ENCODE measurements around the gene ANKRD10. TPM values are rescaled to one million over a fixed set of nuclear protein-coding genes. Genes with fewer than 3 reads are reported as not detected.

Gene ANKRD10
- total and polyA plus RNA-seq, 2 of the 8 experiments (the other 6 are each of a cell fraction or from before 2014, with no cell fraction given) = 146 to 218 TPM

- TF ChIP-seq CHD7 (IDR thresholded peaks at IDR 0.05; ENCODE audit: insufficient replicate concordance, low read length) = no peak
- no peak for TF ChIP-seq RBBP5 (IDR thresholded peaks at IDR 0.05; ENCODE audit: borderline replicate concordance, low read depth, low read length)
- no peak for TF ChIP-seq KDM1A (IDR thresholded peaks at IDR 0.05; ENCODE audit: borderline replicate concordance, low read length)
Measured at GRCh38 chr13:110950356-110950755, 35.5 kb upstream of the ANKRD10 start (continued).

All from H1 (cell line).